K562 (cell line): ENCODE data around the gene SAPCD1. TPM values are rescaled to one million over a fixed set of nuclear protein-coding genes. Genes with fewer than 3 reads are reported as not detected.
A peak's percentile ranks its signal among the peaks of the same experiment; 100 is the strongest.

Experiments
- ATF7 ChIP-seq: fragments of 450-650 bp; IDR thresholded peaks from 2 replicates; pipeline ENCODE4 v1.7.1; 2014; ENCODE audit warnings: mild to moderate bottlenecking, moderate library complexity
- CC2D1A ChIP-seq: fragments of 450-650 bp; IDR thresholded peaks from 2 replicates; pipeline ENCODE4 v1.6.1; 2017; ENCODE audit warnings: mild to moderate bottlenecking
- FOXK1 ChIP-seq: sonication (generic); formaldehyde crosslinking; IDR thresholded peaks from 2 replicates; pipeline ENCODE4 v1.8.0; 2022; ENCODE audit warnings: missing genetic modification reagents, mild to moderate bottlenecking, borderline replicate concordance
- NR4A1 ChIP-seq, 2 experiments: fragments of 250-450 bp in 1 of 2; fragments of 450-650 bp in 1 of 2; sonication (Bioruptor Pico) in 1 of 2; IDR thresholded peaks; 2 replicates each; pipeline versions ENCODE4 v1.4.0 to v1.6.1; 2016 to 2020; ENCODE audit warnings: mild to moderate bottlenecking in 2 of 2, missing compliant biosample characterization in 1 of 2, missing genetic modification characterization in 1 of 2, moderate library complexity in 1 of 2
- SIX5 ChIP-seq, 2 experiments: IDR thresholded peaks; 2 replicates each; pipeline ENCODE4 v1.6.1; 2011; ENCODE audit warnings: low read length in 2 of 2, borderline replicate concordance in 1 of 2, low read depth in 1 of 2, mild to moderate bottlenecking in 1 of 2, moderate library complexity in 1 of 2; ENCODE audit not compliant: insufficient read depth in 1 of 2
- ZNF197 ChIP-seq: fragments of 200-800 bp; sonication (Bioruptor generic); IDR thresholded peaks from 2 replicates; pipeline ENCODE4 v1.6.1; 2016; ENCODE audit warnings: low read depth, missing genetic modification characterization, missing compliant biosample characterization
- ZNF668 ChIP-seq: fragments of 250-450 bp; sonication (Bioruptor Pico); IDR thresholded peaks from 2 replicates; pipeline ENCODE4 v1.8.0; 2022; ENCODE audit warnings: mild to moderate bottlenecking, inconsistent platforms
- polyA plus RNA-seq, 8 experiments: library from polyadenylated mRNA; depleted of rRNA in 4 of 8; stranded (reverse) in 5 of 8; unstranded in 3 of 8; fragments of >200 nt; fragmentation: Nextera tagmentation in 2 of 8; fragmentation: Illumina TruSeq in 1 of 8; extraction: Ambion mirVana in 2 of 8; extraction: Trizol in 1 of 8; gene quantifications; 2 replicates each; pipeline versions ENCODE4 v1.2.1 to v1.2.3, GENCODE V29; 2011 to 2014; ENCODE audit warnings: inconsistent platforms in 1 of 8, missing spikeins in 1 of 8
- total RNA-seq, 7 experiments: library from RNA; depleted of rRNA in 6 of 7; stranded (reverse); fragments of >200 nt in 6 of 7; fragmentation: Illumina TruSeq in 2 of 7; extraction: Trizol in 2 of 7; gene quantifications; 2 replicates each; pipeline versions ENCODE4 v1.2.1 to v1.2.3, GENCODE V29; 2011 to 2021; ENCODE audit warnings: low replicate concordance in 1 of 7
- TF ChIP-seq, protein P1 (sequence below): sonication (generic); formaldehyde crosslinking; IDR thresholded peaks from 2 replicates; pipeline ENCODE4 v1.8.0; 2022; ENCODE audit warnings: mild to moderate bottlenecking, missing genetic modification reagents, borderline replicate concordance
- TF ChIP-seq, protein P2 (sequence below), 2 experiments: fragments of 450-650 bp; IDR thresholded peaks; 2 replicates each; pipeline ENCODE4 v1.6.1; 2018; ENCODE audit warnings: mild to moderate bottlenecking in 2 of 2, low read depth in 1 of 2; ENCODE audit not compliant: partially characterized antibody in 2 of 2
- TF ChIP-seq, protein P3 (sequence below): IDR thresholded peaks from 3 replicates; pipeline ENCODE4 v1.6.1; 2011; ENCODE audit warnings: borderline replicate concordance, mild to moderate bottlenecking, moderate library complexity; ENCODE audit not compliant: insufficient read length; ENCODE audit errors: extremely low read depth
- TF ChIP-seq, protein P4 (sequence below): fragments of 250-450 bp; sonication (Bioruptor Pico); IDR thresholded peaks from 2 replicates; pipeline ENCODE4 v1.8.0; 2021; ENCODE audit warnings: mild to moderate bottlenecking, moderate library complexity
- TF ChIP-seq, protein P5 (sequence below): fragments of 250-450 bp; sonication (Bioruptor Pico); IDR thresholded peaks from 2 replicates; pipeline ENCODE4 v1.4.0; 2020; ENCODE audit warnings: mild to moderate bottlenecking

The SAPCD1 gene
- total and polyA plus RNA-seq, 9 of the 15 experiments (the other 6 are each of a cell fraction or from before 2014, with no cell fraction given), result 2.6 to 30.2 (median 7.4) TPM

DNA sequence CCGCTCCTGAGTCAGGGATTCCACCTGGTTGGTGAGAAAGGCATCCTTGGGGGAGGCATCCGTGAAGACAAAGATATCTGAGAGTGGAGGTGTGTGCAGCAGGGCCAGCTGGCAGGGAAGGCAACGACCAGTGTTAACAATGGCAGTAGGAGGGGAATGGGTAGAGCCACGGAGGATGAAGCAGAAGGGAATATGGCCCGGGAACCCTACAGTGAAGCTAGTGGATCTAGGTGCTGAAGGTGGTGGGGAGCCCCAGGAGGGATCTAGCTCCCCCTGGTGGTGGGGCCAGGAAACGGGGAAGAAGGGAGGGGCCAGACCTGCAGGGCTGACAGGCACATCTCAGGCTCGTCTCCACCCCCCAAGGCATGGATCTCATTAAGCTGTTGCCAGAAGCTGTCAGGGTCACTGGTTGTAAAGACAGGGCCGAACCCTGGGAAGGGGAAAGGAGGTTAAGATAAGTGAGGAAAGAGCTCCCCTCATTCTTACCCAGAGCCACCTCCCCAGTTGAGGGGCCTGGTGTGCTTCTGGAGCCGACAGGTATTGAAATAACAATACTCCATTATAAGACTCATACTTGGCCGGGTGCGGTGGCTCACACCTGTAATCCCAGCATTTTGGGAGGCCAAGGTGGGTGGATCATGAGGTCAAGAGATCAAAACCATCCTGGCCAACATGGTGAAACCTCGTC, 7.4 kb downstream of the SAPCD1 start (continued):
- TF ChIP-seq, protein P1, sequence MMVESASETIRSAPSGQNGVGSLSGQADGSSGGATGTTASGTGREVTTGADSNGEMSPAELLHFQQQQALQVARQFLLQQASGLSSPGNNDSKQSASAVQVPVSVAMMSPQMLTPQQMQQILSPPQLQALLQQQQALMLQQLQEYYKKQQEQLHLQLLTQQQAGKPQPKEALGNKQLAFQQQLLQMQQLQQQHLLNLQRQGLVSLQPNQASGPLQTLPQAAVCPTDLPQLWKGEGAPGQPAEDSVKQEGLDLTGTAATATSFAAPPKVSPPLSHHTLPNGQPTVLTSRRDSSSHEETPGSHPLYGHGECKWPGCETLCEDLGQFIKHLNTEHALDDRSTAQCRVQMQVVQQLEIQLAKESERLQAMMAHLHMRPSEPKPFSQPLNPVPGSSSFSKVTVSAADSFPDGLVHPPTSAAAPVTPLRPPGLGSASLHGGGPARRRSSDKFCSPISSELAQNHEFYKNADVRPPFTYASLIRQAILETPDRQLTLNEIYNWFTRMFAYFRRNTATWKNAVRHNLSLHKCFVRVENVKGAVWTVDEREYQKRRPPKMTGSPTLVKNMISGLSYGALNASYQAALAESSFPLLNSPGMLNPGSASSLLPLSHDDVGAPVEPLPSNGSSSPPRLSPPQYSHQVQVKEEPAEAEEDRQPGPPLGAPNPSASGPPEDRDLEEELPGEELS (CRISPR knock-in tag), result peak; percentile 95
- TF ChIP-seq NR4A1 (CRISPR knock-in tag; IDR thresholded peaks at IDR 0.05), result peak; percentile 93; the same call in 1 of the 2 replicates
- TF ChIP-seq NR4A1 (tag; IDR thresholded peaks at IDR 0.05), result 0 out of 2 replicates have a peak, but pooled peaks have one; percentile 30
- TF ChIP-seq SIX5 (IDR thresholded peaks at IDR 0.05; ENCODE audit: borderline replicate concordance in 1 of 2, insufficient read depth in 1 of 2, low read depth in 1 of 2, low read length in 2 of 2), result no peak
- TF ChIP-seq CC2D1A, result peak; percentile 96
- TF ChIP-seq, protein P2, sequence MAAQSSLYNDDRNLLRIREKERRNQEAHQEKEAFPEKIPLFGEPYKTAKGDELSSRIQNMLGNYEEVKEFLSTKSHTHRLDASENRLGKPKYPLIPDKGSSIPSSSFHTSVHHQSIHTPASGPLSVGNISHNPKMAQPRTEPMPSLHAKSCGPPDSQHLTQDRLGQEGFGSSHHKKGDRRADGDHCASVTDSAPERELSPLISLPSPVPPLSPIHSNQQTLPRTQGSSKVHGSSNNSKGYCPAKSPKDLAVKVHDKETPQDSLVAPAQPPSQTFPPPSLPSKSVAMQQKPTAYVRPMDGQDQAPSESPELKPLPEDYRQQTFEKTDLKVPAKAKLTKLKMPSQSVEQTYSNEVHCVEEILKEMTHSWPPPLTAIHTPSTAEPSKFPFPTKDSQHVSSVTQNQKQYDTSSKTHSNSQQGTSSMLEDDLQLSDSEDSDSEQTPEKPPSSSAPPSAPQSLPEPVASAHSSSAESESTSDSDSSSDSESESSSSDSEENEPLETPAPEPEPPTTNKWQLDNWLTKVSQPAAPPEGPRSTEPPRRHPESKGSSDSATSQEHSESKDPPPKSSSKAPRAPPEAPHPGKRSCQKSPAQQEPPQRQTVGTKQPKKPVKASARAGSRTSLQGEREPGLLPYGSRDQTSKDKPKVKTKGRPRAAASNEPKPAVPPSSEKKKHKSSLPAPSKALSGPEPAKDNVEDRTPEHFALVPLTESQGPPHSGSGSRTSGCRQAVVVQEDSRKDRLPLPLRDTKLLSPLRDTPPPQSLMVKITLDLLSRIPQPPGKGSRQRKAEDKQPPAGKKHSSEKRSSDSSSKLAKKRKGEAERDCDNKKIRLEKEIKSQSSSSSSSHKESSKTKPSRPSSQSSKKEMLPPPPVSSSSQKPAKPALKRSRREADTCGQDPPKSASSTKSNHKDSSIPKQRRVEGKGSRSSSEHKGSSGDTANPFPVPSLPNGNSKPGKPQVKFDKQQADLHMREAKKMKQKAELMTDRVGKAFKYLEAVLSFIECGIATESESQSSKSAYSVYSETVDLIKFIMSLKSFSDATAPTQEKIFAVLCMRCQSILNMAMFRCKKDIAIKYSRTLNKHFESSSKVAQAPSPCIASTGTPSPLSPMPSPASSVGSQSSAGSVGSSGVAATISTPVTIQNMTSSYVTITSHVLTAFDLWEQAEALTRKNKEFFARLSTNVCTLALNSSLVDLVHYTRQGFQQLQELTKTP (IDR thresholded peaks at IDR 0.05; ENCODE audit: low read depth in 1 of 2, partially characterized antibody in 2 of 2), result peak in 1 of 2 experiments; percentile 58
- TF ChIP-seq ZNF197, result 0 out of 2 replicates have a peak, but pooled peaks have one; percentile 36
- TF ChIP-seq ZNF668, result 0 out of 2 replicates have a peak, but pooled peaks have one; percentile 53
- TF ChIP-seq, protein P3, sequence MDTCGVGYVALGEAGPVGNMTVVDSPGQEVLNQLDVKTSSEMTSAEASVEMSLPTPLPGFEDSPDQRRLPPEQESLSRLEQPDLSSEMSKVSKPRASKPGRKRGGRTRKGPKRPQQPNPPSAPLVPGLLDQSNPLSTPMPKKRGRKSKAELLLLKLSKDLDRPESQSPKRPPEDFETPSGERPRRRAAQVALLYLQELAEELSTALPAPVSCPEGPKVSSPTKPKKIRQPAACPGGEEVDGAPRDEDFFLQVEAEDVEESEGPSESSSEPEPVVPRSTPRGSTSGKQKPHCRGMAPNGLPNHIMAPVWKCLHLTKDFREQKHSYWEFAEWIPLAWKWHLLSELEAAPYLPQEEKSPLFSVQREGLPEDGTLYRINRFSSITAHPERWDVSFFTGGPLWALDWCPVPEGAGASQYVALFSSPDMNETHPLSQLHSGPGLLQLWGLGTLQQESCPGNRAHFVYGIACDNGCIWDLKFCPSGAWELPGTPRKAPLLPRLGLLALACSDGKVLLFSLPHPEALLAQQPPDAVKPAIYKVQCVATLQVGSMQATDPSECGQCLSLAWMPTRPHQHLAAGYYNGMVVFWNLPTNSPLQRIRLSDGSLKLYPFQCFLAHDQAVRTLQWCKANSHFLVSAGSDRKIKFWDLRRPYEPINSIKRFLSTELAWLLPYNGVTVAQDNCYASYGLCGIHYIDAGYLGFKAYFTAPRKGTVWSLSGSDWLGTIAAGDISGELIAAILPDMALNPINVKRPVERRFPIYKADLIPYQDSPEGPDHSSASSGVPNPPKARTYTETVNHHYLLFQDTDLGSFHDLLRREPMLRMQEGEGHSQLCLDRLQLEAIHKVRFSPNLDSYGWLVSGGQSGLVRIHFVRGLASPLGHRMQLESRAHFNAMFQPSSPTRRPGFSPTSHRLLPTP, result no peak
- TF ChIP-seq ATF7, result peak; percentile 67
- TF ChIP-seq, protein P4, sequence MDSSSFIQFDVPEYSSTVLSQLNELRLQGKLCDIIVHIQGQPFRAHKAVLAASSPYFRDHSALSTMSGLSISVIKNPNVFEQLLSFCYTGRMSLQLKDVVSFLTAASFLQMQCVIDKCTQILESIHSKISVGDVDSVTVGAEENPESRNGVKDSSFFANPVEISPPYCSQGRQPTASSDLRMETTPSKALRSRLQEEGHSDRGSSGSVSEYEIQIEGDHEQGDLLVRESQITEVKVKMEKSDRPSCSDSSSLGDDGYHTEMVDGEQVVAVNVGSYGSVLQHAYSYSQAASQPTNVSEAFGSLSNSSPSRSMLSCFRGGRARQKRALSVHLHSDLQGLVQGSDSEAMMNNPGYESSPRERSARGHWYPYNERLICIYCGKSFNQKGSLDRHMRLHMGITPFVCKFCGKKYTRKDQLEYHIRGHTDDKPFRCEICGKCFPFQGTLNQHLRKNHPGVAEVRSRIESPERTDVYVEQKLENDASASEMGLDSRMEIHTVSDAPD (CRISPR knock-in tag), result no peak
- TF ChIP-seq FOXK1 (CRISPR knock-in tag), result peak; percentile 90
- TF ChIP-seq, protein P5, sequence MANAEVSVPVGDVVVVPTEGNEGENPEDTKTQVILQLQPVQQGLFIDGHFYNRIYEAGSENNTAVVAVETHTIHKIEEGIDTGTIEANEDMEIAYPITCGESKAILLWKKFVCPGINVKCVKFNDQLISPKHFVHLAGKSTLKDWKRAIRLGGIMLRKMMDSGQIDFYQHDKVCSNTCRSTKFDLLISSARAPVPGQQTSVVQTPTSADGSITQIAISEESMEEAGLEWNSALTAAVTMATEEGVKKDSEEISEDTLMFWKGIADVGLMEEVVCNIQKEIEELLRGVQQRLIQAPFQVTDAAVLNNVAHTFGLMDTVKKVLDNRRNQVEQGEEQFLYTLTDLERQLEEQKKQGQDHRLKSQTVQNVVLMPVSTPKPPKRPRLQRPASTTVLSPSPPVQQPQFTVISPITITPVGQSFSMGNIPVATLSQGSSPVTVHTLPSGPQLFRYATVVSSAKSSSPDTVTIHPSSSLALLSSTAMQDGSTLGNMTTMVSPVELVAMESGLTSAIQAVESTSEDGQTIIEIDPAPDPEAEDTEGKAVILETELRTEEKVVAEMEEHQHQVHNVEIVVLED (CRISPR knock-in tag), result peak; percentile 37; the same call in 1 of the 2 replicates
